HepG2 (cell line): ENCODE measurements around the gene TBCD. TPM values are rescaled to one million over a fixed set of nuclear protein-coding genes. Genes with fewer than 3 reads are reported as not detected.
A peak's percentile ranks its signal among the peaks of the same experiment; 100 is the strongest.

ENCODE experiments used
- CBX5 ChIP-seq: sonication (generic); formaldehyde crosslinking; IDR thresholded peaks from 2 replicates; pipeline ENCODE4 v1.4.0; 2020; ENCODE audit warnings: missing genetic modification reagents, borderline replicate concordance
- DR1 ChIP-seq: sonication (generic); formaldehyde crosslinking; IDR thresholded peaks from 2 replicates; pipeline ENCODE4 v1.8.0; 2021; ENCODE audit warnings: mild to moderate bottlenecking, missing genetic modification reagents, inconsistent platforms
- ISX ChIP-seq: sonication (generic); formaldehyde crosslinking; conservative IDR thresholded peaks from 2 replicates; pipeline ENCODE4 v1.5.0; 2020; ENCODE audit warnings: missing genetic modification reagents
- NR2F2 ChIP-seq: IDR thresholded peaks from 2 replicates; pipeline ENCODE4 v1.6.1; 2012; ENCODE audit warnings: low read depth, inconsistent platforms, borderline replicate concordance
- PHF5A ChIP-seq: IDR thresholded peaks from one replicate; pipeline ENCODE4 v1.6.1; 2018; ENCODE audit warnings: low read depth, missing genetic modification reagents; ENCODE audit not compliant: unreplicated experiment
- RFXANK ChIP-seq: IDR thresholded peaks from 2 replicates; pipeline ENCODE4 v1.6.1; 2016
- ZBTB38 ChIP-seq: sonication (generic); formaldehyde crosslinking; IDR thresholded peaks from 2 replicates; pipeline ENCODE4 v1.5.1; 2020; ENCODE audit warnings: mild to moderate bottlenecking, missing genetic modification reagents
- ZNF383 ChIP-seq: sonication (generic); formaldehyde crosslinking; IDR thresholded peaks from 2 replicates; pipeline ENCODE4 v1.4.0; 2020; ENCODE audit warnings: missing genetic modification reagents, mild to moderate bottlenecking, borderline replicate concordance
- ZNF567 ChIP-seq: sonication (generic); formaldehyde crosslinking; IDR thresholded peaks from 2 replicates; pipeline ENCODE4 v1.8.1; 2023; ENCODE audit warnings: mild to moderate bottlenecking, missing genetic modification reagents, borderline replicate concordance
- ZNF570 ChIP-seq: sonication (generic); formaldehyde crosslinking; IDR thresholded peaks from 2 replicates; pipeline ENCODE4 v1.4.0; 2020; ENCODE audit warnings: mild to moderate bottlenecking, missing genetic modification reagents, borderline replicate concordance
- ZNF724P ChIP-seq: sonication (generic); formaldehyde crosslinking; IDR thresholded peaks from 2 replicates; pipeline ENCODE4 v1.8.0; 2022; ENCODE audit warnings: missing genetic modification reagents, borderline replicate concordance
- ZNF777 ChIP-seq: sonication (generic); formaldehyde crosslinking; IDR thresholded peaks from 2 replicates; pipeline ENCODE4 v1.4.0; 2020; ENCODE audit warnings: missing genetic modification reagents
- polyA plus RNA-seq, 8 experiments: library from polyadenylated mRNA; depleted of rRNA in 3 of 8; stranded (reverse) in 7 of 8; unstranded in 1 of 8; fragments of >200 nt; fragmentation: Illumina TruSeq in 4 of 8; extraction: Trizol in 4 of 8; gene quantifications; 2 replicates each; pipeline versions ENCODE4 v1.2.1 to v1.2.3, GENCODE V29; 2011 to 2016; ENCODE audit warnings: low read depth in 4 of 8, missing spikeins in 1 of 8, mixed read lengths in 1 of 8; ENCODE audit not compliant: insufficient read depth in 1 of 8
- total RNA-seq, 5 experiments: library from RNA; depleted of rRNA; stranded (reverse); fragments of >200 nt; fragmentation: Illumina TruSeq; extraction: Trizol; gene quantifications; 2 replicates each; pipeline ENCODE4 v1.2.3, GENCODE V29; 2016; ENCODE audit warnings: low read depth in 1 of 5
- TF ChIP-seq, protein P1 (sequence below): sonication (generic); formaldehyde crosslinking; IDR thresholded peaks from 2 replicates; pipeline ENCODE4 v1.9.0; 2021; ENCODE audit warnings: mild to moderate bottlenecking, missing genetic modification reagents
- TF ChIP-seq, protein P2 (sequence below): sonication (generic); formaldehyde crosslinking; IDR thresholded peaks from 2 replicates; pipeline ENCODE4 v1.8.0; 2023; ENCODE audit warnings: mild to moderate bottlenecking, missing genetic modification reagents
- TF ChIP-seq, protein P3 (sequence below): sonication (generic); formaldehyde crosslinking; IDR thresholded peaks from 2 replicates; pipeline ENCODE4 v1.5.0; 2020; ENCODE audit warnings: missing genetic modification reagents
- TF ChIP-seq, protein P4 (sequence below): sonication (generic); formaldehyde crosslinking; IDR thresholded peaks from 2 replicates; pipeline ENCODE4 v1.8.1; 2022; ENCODE audit warnings: mild to moderate bottlenecking, missing genetic modification reagents
- TF ChIP-seq, protein P5 (sequence below): sonication (generic); formaldehyde crosslinking; conservative IDR thresholded peaks from 2 replicates; pipeline ENCODE4 v1.4.0; 2020; ENCODE audit warnings: missing genetic modification reagents

TBCD gene
- total and polyA plus RNA-seq, 2 of the 13 experiments (the other 11 are each of a cell fraction or from before 2014, with no cell fraction given) = 33.9 to 54.8 TPM

DNA sequence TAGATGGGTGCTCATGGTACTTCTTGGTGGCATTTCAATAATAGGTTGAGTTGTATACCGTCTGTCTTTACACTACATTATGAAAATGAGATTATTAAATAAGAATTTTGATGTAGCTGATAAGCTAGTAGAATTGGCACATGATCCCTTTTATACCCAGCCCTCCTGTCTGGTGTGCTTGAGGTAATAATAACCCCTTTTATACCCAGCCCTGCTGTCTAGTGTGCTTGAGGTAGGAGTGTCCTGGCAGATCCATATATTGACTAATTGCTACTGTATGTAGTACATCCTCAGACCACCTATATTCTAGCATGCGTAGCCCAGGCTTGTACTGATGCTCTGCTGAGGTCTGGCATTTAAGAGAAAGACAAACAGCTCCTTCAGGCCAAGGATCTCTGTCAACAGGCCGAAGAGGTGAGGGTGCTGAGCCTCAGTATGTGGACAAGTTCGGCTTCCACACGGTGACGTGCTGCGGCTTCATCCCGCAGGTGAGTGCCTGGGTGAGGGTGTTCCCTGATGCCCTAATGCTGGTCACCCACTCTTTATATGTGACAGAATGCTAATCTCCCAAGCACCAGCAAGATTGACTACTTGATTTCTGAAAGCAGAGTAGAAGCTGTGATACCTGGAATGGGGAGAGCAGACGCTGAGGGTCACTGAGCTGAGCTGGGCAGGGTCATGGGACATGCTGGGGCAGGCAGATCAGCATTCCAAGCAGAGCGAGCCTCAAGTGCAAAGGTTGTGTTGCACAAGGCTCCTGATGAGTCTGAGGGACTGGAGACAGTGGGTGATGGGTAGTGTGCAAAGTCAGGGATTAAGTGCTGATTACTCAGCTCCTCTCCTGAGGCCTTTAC lies 10.7 kb upstream of the TBCD start (continued):
- TF ChIP-seq, protein P1, sequence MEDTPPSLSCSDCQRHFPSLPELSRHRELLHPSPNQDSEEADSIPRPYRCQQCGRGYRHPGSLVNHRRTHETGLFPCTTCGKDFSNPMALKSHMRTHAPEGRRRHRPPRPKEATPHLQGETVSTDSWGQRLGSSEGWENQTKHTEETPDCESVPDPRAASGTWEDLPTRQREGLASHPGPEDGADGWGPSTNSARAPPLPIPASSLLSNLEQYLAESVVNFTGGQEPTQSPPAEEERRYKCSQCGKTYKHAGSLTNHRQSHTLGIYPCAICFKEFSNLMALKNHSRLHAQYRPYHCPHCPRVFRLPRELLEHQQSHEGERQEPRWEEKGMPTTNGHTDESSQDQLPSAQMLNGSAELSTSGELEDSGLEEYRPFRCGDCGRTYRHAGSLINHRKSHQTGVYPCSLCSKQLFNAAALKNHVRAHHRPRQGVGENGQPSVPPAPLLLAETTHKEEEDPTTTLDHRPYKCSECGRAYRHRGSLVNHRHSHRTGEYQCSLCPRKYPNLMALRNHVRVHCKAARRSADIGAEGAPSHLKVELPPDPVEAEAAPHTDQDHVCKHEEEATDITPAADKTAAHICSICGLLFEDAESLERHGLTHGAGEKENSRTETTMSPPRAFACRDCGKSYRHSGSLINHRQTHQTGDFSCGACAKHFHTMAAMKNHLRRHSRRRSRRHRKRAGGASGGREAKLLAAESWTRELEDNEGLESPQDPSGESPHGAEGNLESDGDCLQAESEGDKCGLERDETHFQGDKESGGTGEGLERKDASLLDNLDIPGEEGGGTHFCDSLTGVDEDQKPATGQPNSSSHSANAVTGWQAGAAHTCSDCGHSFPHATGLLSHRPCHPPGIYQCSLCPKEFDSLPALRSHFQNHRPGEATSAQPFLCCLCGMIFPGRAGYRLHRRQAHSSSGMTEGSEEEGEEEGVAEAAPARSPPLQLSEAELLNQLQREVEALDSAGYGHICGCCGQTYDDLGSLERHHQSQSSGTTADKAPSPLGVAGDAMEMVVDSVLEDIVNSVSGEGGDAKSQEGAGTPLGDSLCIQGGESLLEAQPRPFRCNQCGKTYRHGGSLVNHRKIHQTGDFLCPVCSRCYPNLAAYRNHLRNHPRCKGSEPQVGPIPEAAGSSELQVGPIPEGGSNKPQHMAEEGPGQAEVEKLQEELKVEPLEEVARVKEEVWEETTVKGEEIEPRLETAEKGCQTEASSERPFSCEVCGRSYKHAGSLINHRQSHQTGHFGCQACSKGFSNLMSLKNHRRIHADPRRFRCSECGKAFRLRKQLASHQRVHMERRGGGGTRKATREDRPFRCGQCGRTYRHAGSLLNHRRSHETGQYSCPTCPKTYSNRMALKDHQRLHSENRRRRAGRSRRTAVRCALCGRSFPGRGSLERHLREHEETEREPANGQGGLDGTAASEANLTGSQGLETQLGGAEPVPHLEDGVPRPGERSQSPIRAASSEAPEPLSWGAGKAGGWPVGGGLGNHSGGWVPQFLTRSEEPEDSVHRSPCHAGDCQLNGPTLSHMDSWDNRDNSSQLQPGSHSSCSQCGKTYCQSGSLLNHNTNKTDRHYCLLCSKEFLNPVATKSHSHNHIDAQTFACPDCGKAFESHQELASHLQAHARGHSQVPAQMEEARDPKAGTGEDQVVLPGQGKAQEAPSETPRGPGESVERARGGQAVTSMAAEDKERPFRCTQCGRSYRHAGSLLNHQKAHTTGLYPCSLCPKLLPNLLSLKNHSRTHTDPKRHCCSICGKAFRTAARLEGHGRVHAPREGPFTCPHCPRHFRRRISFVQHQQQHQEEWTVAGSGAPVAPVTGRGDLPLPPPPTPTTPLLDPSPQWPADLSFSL (CRISPR knock-in tag) = no peak
- TF ChIP-seq ZNF724P (CRISPR knock-in tag) (no peak; the same call in 1 of the 2 replicates), DR1 (CRISPR knock-in tag) (no peak), ZNF567 (no peak), ZNF777 (CRISPR knock-in tag) (no peak), ZBTB38 (peak; percentile 87), CBX5 (CRISPR knock-in tag) (peak; percentile 98), ISX (CRISPR knock-in tag) (no peak), PHF5A (CRISPR knock-in tag) (peak; percentile 96), ZNF570 (CRISPR knock-in tag) (no peak), ZNF383 (CRISPR knock-in tag) (no peak), NR2F2 (peak; percentile 69; the same call in 1 of the 2 replicates), RFXANK (CRISPR knock-in tag) (no peak)
- TF ChIP-seq, protein P2, sequence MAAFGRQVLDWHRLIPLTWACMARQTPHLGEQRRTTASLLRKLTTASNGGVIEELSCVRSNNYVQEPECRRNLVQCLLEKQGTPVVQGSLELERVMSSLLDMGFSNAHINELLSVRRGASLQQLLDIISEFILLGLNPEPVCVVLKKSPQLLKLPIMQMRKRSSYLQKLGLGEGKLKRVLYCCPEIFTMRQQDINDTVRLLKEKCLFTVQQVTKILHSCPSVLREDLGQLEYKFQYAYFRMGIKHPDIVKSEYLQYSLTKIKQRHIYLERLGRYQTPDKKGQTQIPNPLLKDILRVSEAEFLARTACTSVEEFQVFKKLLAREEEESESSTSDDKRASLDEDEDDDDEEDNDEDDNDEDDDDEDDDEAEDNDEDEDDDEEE (CRISPR knock-in tag) = no peak
- TF ChIP-seq, protein P3, sequence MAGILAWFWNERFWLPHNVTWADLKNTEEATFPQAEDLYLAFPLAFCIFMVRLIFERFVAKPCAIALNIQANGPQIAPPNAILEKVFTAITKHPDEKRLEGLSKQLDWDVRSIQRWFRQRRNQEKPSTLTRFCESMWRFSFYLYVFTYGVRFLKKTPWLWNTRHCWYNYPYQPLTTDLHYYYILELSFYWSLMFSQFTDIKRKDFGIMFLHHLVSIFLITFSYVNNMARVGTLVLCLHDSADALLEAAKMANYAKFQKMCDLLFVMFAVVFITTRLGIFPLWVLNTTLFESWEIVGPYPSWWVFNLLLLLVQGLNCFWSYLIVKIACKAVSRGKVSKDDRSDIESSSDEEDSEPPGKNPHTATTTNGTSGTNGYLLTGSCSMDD (CRISPR knock-in tag) = no peak
- TF ChIP-seq, protein P4, sequence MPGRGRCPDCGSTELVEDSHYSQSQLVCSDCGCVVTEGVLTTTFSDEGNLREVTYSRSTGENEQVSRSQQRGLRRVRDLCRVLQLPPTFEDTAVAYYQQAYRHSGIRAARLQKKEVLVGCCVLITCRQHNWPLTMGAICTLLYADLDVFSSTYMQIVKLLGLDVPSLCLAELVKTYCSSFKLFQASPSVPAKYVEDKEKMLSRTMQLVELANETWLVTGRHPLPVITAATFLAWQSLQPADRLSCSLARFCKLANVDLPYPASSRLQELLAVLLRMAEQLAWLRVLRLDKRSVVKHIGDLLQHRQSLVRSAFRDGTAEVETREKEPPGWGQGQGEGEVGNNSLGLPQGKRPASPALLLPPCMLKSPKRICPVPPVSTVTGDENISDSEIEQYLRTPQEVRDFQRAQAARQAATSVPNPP (CRISPR knock-in tag) = no peak; the same call in 1 of the 2 replicates
- TF ChIP-seq, protein P5, sequence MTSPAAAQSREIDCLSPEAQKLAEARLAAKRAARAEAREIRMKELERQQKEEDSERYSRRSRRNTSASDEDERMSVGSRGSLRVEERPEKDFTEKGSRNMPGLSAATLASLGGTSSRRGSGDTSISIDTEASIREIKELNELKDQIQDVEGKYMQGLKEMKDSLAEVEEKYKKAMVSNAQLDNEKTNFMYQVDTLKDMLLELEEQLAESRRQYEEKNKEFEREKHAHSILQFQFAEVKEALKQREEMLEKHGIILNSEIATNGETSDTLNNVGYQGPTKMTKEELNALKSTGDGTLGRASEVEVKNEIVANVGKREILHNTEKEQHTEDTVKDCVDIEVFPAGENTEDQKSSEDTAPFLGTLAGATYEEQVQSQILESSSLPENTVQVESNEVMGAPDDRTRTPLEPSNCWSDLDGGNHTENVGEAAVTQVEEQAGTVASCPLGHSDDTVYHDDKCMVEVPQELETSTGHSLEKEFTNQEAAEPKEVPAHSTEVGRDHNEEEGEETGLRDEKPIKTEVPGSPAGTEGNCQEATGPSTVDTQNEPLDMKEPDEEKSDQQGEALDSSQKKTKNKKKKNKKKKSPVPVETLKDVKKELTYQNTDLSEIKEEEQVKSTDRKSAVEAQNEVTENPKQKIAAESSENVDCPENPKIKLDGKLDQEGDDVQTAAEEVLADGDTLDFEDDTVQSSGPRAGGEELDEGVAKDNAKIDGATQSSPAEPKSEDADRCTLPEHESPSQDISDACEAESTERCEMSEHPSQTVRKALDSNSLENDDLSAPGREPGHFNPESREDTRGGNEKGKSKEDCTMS (CRISPR knock-in tag) = no peak
